ENCODE measurements around the gene FAM171A1.

- no peak for TF ChIP-seq CTCF (IDR thresholded peaks at IDR 0.05)
- TF ChIP-seq POLR2A (IDR thresholded peaks at IDR 0.05) = no peak
- TF ChIP-seq EP300 (IDR thresholded peaks at IDR 0.05) = no peak
- no peak for TF ChIP-seq POLR2AphosphoS5 (IDR thresholded peaks at IDR 0.05)
These were observed 160.6 kb downstream of the FAM171A1 start for GRCh38 chr10:15210521-15210920.
